GM12891 (cell line): ENCODE measurements around the gene PPP1R9A.

Source experiments
- DNase-seq: peaks from one replicate; pipeline ENCODE4 v3.0.0; 2011; ENCODE audit warnings: low spot score; ENCODE audit not compliant: insufficient read length
- FAIRE-seq: peaks from 2 replicates; lab custom pipeline; 2011; peaks lifted over from hg19 to GRCh38; lab: Jason Lieb, UNC
- PAX5 ChIP-seq: IDR thresholded peaks from 2 replicates; pipeline ENCODE4 v1.6.1; 2011; ENCODE audit warnings: low read length, moderate library complexity, mild to moderate bottlenecking; ENCODE audit not compliant: insufficient read depth, severe bottlenecking
- POLR2A ChIP-seq: IDR thresholded peaks from 2 replicates; pipeline ENCODE4 v1.6.1; 2011; ENCODE audit warnings: low read depth, low read length, control low read depth
- POLR2AphosphoS5 ChIP-seq: IDR thresholded peaks from 2 replicates; pipeline ENCODE4 v1.6.1; 2011; ENCODE audit warnings: low read depth, low read length, control low read depth
- POU2F2 ChIP-seq: IDR thresholded peaks from 2 replicates; pipeline ENCODE4 v1.6.1; 2011; ENCODE audit warnings: low read depth, mild to moderate bottlenecking, control low read depth, low read length, moderate library complexity
- SPI1 ChIP-seq: IDR thresholded peaks from 2 replicates; pipeline ENCODE4 v1.6.1; 2011; ENCODE audit warnings: low read depth, low read length, control low read depth
- TAF1 ChIP-seq: IDR thresholded peaks from 2 replicates; pipeline ENCODE4 v1.6.1; 2011; ENCODE audit warnings: low read depth, low read length, control low read depth

PPP1R9A gene

DNA sequence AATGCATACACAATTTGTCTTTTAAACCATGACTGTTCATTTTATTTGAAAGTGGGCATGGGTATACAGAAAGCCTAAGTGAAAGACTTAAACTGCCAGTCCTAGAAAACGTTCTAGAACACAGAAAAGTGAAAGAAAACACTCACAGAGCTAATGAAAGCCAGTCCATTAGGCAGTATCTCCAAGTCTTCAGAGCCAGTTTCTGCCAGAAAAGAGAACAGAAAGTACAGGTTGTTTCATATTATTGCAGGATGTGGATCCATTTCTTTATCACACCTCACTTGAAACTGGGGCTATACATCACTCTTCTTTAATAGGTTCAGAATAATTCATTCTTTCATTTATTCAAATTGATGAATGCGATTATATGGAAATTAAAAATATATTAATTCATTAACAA, 409.2 kb downstream of the PPP1R9A start:
- FAIRE-seq: no peak
- DNase-seq: no peak
- peak; percentile 82 for TF ChIP-seq SPI1
- TF ChIP-seq POU2F2: no peak

- no peak for FAIRE-seq
- no peak for DNase-seq
- TF ChIP-seq POLR2AphosphoS5 (no peak), PAX5 (no peak)
Measured at GRCh38 chr7:95317546-95317945, 410.2 kb downstream of the PPP1R9A start.

DNA sequence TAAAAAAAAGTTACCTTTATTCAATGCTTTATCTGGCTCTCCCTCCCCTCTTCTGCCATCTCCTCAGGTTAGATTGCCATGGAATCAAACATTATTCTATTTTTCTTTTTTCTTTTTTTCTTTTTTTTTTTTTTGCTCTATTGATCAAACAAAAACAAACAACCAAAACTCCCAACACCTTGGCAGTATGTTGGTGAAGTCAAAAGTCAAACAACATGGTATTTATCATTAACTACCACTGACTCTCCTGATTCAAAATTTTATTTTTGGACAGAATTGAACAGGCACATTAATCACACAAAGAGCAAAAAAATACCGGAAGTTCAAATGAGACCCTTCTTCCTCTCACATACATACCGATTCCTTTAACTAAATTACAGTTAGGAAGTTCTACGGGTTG, 410.6 kb downstream of the PPP1R9A start:
- FAIRE-seq (no peak), DNase-seq (no peak)
- TF ChIP-seq TAF1 (no peak), POLR2AphosphoS5 (no peak), PAX5 (no peak), POLR2A (no peak), POU2F2 (no peak), SPI1 (no peak)

- no peak for FAIRE-seq
- DNase-seq: no peak
- no peak for TF ChIP-seq SPI1
- no peak for TF ChIP-seq POLR2AphosphoS5
- TF ChIP-seq TAF1: no peak
Measured at GRCh38 chr7:95318501-95319100, 411.2 kb downstream of the PPP1R9A start.

DNA sequence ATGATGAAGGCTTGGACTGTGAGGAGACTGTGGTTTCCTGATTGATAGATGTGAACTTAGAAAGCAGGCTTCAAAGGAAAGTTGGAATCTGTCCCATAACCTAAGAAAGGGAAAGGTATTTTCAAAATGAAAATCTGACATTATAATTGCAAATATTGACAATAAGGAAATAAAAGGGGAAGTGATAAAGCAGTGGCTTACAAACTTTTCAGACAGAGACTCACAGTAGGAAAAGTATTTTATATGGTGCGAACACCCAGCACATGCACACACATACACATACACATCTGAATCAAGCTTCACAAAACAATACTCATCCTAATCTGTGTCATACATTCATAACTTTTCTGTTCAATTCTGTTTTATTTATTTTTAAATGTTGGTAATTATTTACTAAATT, 412.2 kb downstream of the PPP1R9A start:
- DNase-seq (no peak), FAIRE-seq (no peak)
- TF ChIP-seq POU2F2 (no peak), SPI1 (peak; percentile 63)

- TF ChIP-seq PAX5 (no peak), POU2F2 (no peak), SPI1 (no peak), POLR2AphosphoS5 (no peak), POLR2A (no peak), TAF1 (no peak)
Measured at GRCh38 chr7:95320651-95321050, 413.3 kb downstream of the PPP1R9A start.

GRCh38 chr7:95321720-95322119, 414.3 kb downstream of the PPP1R9A start:
- no peak for FAIRE-seq
- TF ChIP-seq PAX5 (no peak), POLR2A (no peak), POLR2AphosphoS5 (no peak), POU2F2 (no peak), SPI1 (no peak), TAF1 (no peak)
- no peak for DNase-seq

More at GRCh38 chr7:95320651-95321050, 413.3 kb downstream of the PPP1R9A start:
- FAIRE-seq (no peak), DNase-seq (no peak)

GRCh38 chr7:95322396-95322795, 415.0 kb downstream of the PPP1R9A start:
- TF ChIP-seq POU2F2 (no peak), POLR2A (no peak)
- no peak for FAIRE-seq

DNA sequence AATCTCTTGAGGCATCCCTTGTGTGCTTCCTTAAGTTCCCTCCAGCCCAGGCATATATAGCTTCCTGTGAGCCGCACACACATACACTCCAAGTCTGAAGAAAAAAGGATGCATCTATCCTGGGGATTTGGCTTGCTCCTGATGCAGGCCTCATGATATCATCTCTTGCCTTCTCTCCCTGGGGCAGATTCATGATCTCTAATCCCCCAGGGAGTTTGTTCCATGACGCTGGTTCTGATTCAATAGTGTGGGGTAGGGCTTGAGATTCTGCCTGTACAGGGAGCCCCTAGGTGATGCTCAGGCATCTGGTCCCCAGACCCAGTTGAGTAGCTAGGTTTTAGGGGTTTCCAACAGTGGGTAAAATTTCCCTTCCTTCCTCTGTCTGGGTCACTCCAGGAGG, 415.5 kb downstream of the PPP1R9A start:
- FAIRE-seq (no peak), DNase-seq (no peak)
- no peak for TF ChIP-seq POU2F2
- no peak for TF ChIP-seq TAF1
- TF ChIP-seq SPI1: no peak
- no peak for TF ChIP-seq POLR2AphosphoS5
- no peak for TF ChIP-seq PAX5
- no peak for TF ChIP-seq POLR2A

More at GRCh38 chr7:95322396-95322795, 415.0 kb downstream of the PPP1R9A start:
- DNase-seq: no peak

DNA sequence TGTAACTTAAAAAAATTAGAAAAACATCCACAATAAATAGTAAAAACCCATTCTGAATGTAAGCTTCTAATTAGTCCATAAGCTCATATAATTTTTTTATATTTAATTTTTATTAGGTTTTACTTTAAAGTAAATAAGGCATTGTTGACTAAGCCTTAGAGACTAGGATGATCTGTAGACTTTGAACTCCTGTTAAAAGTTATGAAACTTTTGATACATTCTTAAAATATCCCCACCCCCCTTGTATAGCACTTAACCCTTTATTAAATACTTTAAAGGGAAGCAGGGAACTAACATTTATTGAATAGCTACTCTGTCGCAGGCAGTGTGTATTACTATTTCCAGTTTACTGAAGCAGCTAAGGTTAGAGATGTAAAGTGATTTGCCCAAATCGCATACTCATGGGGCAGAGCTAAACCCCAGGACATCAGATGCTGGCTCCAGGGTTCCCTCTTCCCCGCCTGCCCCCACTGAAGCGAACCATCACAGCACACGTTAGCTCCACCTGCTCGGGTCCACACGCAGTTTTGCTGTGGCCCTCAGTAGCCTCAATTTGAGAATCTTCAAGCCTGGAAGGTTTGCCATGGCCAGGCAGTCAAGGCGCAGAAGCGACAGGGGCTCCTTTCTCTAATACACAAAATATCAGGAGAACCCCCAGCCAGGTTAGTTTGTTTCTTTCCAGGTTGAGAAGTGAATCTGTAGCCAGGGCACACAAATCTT, 416.2 kb downstream of the PPP1R9A start:
- FAIRE-seq (no peak), DNase-seq (no peak)

More for the DNA sequence above, 416.2 kb downstream of the PPP1R9A start:
- TF ChIP-seq POLR2A (no peak), POU2F2 (no peak), TAF1 (no peak), SPI1 (no peak), PAX5 (no peak), POLR2AphosphoS5 (no peak)
